Esophagus muscularis mucosa (tissue), 4 donors: Measurements from ENCODE around the gene AFAP1L2. TPM values are rescaled to one million over a fixed set of nuclear protein-coding genes. Genes with fewer than 3 reads are reported as not detected.
A peak's percentile ranks its signal among the peaks of the same experiment; 100 is the strongest.

ENCODE experiments used
- DNase-seq: peaks from one replicate; pipeline ENCODE4 v3.0.0-alpha.2; 2017; ENCODE audit errors: extremely low spot score
- H3K27ac ChIP-seq, 4 donors: fragments of 200-600 bp; sonication (generic); replicated peaks in 1 of 4; 1 replicate in 3 of 4; 2 replicates in 1 of 4; pipeline ENCODE4 v1.5.1; 2016 to 2019; ENCODE audit warnings: mild to moderate bottlenecking in 1 of 4
- H3K27me3 ChIP-seq, 4 donors: fragments of 200-600 bp; sonication (generic); one replicate each; pipeline versions ENCODE4 v1.5.1 to v1.6.0; 2016 to 2019
- H3K36me3 ChIP-seq, 4 donors: fragments of 200-600 bp; sonication (generic); one replicate each; pipeline ENCODE4 v1.5.1; 2016 to 2019
- H3K4me1 ChIP-seq, 4 donors: fragments of 200-600 bp; sonication (generic); one replicate each; pipeline ENCODE4 v1.5.1; 2016 to 2019
- H3K4me3 ChIP-seq, 4 donors: fragments of 200-600 bp; sonication (generic); 1 replicate in 2 of 4; 2 replicates in 2 of 4; pipeline ENCODE4 v1.5.1; 2016 to 2019; ENCODE audit warnings: mild to moderate bottlenecking in 4 of 4, moderate library complexity in 1 of 4
- H3K9me3 ChIP-seq, 4 donors: fragments of 200-600 bp; sonication (generic); 1 replicate in 3 of 4; 2 replicates in 1 of 4; pipeline ENCODE4 v1.5.1; 2016 to 2019
- EP300 ChIP-seq: sonication (generic); formaldehyde crosslinking; IDR thresholded peaks from one replicate; pipeline ENCODE4 v1.6.1; 2017; ENCODE audit warnings: antibody characterized with exemption
- POLR2A ChIP-seq: fragments of 450-650 bp; IDR thresholded peaks from one replicate; pipeline ENCODE4 v1.6.1; 2017; ENCODE audit warnings: antibody characterized with exemption, moderate library complexity, mild to moderate bottlenecking, low read depth
- POLR2AphosphoS5 ChIP-seq, 2 donors: sonication (generic); formaldehyde crosslinking; IDR thresholded peaks; one replicate each; pipeline ENCODE4 v1.6.1; 2017; ENCODE audit warnings: antibody characterized with exemption in 2 of 2
- WGBS: methylation state at CpG from one replicate; pipeline ENCODE4 v1.1.5; 2018; 5-methylcytosine and 5-hydroxymethylcytosine counted together
- intact Hi-C: fragments of 100-400 bp; cut with DNase I; formaldehyde crosslinking; loops from one replicate; pipeline ENCODE4 v1.15.1; 2023
- total RNA-seq, 4 donors: library from RNA; depleted of rRNA; stranded (reverse); fragments of >200 nt; gene quantifications; one replicate each; pipeline versions ENCODE4 v1.1.0 to v1.2.1, GENCODE V29; 2016
- TF ChIP-seq, protein P1 (sequence below), 3 experiments: fragments of 200-600 bp in 2 of 3; fragments of 450-650 bp in 1 of 3; sonication (generic) in 2 of 3; IDR thresholded peaks; one replicate each; pipeline ENCODE4 v1.5.1; 2017 to 2019; ENCODE audit warnings: antibody characterized with exemption in 3 of 3, mild to moderate bottlenecking in 2 of 3, moderate library complexity in 1 of 3

Gene AFAP1L2
- total RNA-seq, 4 donors from 2014 or later: 18.5 to 23.2 (median 19.9) TPM

DNA sequence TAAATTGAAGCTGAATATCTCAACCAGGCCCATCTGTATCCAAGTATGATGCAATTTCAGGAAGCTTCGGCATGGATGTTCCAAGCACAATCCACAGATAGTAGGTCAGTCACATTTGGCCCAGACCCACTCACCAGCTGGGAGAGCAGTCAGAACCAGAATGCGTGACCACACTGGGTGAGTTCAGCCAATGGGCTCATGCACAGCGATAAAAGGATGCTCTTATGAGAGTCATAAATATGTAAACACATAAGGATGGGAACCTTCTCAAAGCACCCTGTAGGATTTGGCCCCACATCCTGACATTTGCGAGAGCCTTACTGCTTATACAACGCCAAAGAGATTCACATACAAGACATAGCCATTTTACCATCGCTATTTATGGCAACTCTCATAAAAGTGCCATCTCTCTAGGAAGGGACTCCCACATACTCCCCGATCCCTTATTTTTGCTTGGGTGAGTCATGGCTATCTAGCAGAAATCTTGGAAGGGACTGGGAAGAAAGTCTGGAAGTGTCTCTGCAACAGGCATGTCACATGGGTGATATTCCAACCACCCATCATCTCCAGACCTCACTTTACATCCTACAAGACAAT lies 3.0 kb downstream of the AFAP1L2 start:
- peak overlapping the region; percentile 36 to 78 (median 72) for H3K27ac ChIP-seq
- no peak overlapping the region for H3K4me3 ChIP-seq
- TF ChIP-seq EP300: no peak
- no peak for TF ChIP-seq POLR2A
- TF ChIP-seq POLR2AphosphoS5 (IDR thresholded peaks at IDR 0.05): peak; percentile 64 to 65
- TF ChIP-seq, protein P1, sequence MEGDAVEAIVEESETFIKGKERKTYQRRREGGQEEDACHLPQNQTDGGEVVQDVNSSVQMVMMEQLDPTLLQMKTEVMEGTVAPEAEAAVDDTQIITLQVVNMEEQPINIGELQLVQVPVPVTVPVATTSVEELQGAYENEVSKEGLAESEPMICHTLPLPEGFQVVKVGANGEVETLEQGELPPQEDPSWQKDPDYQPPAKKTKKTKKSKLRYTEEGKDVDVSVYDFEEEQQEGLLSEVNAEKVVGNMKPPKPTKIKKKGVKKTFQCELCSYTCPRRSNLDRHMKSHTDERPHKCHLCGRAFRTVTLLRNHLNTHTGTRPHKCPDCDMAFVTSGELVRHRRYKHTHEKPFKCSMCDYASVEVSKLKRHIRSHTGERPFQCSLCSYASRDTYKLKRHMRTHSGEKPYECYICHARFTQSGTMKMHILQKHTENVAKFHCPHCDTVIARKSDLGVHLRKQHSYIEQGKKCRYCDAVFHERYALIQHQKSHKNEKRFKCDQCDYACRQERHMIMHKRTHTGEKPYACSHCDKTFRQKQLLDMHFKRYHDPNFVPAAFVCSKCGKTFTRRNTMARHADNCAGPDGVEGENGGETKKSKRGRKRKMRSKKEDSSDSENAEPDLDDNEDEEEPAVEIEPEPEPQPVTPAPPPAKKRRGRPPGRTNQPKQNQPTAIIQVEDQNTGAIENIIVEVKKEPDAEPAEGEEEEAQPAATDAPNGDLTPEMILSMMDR (IDR thresholded peaks at IDR 0.05): no peak
- no peaks in the 10 kb centered on the region for H3K36me3 ChIP-seq
- 47% methylated on average over 7 of the region's 7 CpGs for WGBS
- intact Hi-C loops: loop anchor here (10.0 kb wide), 1 partner anchor 96 kb away; no protein-coding TSS in a partner anchor
- peaks cover 0 to 27% (median 3%) of the 10 kb centered on the region in 4 donors for H3K27me3 ChIP-seq
- H3K4me1 ChIP-seq: peaks cover 39 to 89% (median 85%) of the 10 kb centered on the region in 4 donors
- H3K9me3 ChIP-seq: no peaks in the 10 kb centered on the region
- no peak for DNase-seq

GRCh38 chr10:114400091-114400490 lies 4.2 kb downstream of the AFAP1L2 start:
- H3K27ac ChIP-seq: peak overlapping the region; percentile 35 to 78 (median 48)
- H3K4me1 ChIP-seq: peaks cover 39 to 91% (median 86%) of the 10 kb centered on the region in 4 donors
- 41% methylated on average over 3 of the region's 3 CpGs for WGBS
- H3K36me3 ChIP-seq: no peaks in the 10 kb centered on the region
- no peaks in the 10 kb centered on the region for H3K9me3 ChIP-seq
- no peak for DNase-seq
- intact Hi-C loops: loop anchor here (10.0 kb wide), 1 partner anchor 95 kb away; no protein-coding TSS in a partner anchor
- TF ChIP-seq POLR2AphosphoS5 (IDR thresholded peaks at IDR 0.05): no peak
- TF ChIP-seq EP300: no peak
- TF ChIP-seq, protein P1 (IDR thresholded peaks at IDR 0.05): no peak
- TF ChIP-seq POLR2A: no peak
- no peak overlapping the region for H3K4me3 ChIP-seq
- peaks cover 0 to 27% (median 3%) of the 10 kb centered on the region in 4 donors for H3K27me3 ChIP-seq

DNA sequence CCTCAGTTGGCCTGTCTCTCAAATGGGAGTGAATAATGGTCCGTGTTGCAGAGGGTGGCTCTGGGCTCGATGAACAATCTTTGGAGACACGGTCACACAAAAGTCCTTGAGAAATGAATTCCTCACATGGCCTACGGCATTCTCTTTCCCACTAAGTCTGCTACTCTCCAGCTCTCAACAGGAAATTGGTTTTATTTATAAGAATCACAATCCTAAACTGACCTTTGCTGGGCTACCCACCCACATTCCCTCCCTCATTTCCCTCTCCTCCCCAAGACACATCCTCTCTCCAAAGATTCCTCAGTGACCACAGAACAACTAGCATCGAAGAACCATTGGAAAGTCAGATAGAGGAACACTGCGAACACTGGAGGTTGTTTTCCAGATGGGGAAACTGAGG lies 4.7 kb downstream of the AFAP1L2 start:
- H3K4me3 ChIP-seq: no peak overlapping the region
- H3K4me1 ChIP-seq: peaks cover 39 to 90% (median 83%) of the 10 kb centered on the region in 4 donors
- peak overlapping the region; percentile 35 to 78 (median 48) for H3K27ac ChIP-seq
- 70% methylated on average over 6 of the region's 6 CpGs for WGBS
- intact Hi-C loops: no loop called here
- H3K9me3 ChIP-seq: no peaks in the 10 kb centered on the region
- H3K27me3 ChIP-seq: peaks cover 0 to 25% (median 3%) of the 10 kb centered on the region in 4 donors
- DNase-seq: no peak
- no peaks in the 10 kb centered on the region for H3K36me3 ChIP-seq
- TF ChIP-seq, protein P1 (IDR thresholded peaks at IDR 0.05): no peak
- TF ChIP-seq EP300 (no peak), POLR2AphosphoS5 (IDR thresholded peaks at IDR 0.05) (no peak), POLR2A (no peak)

- intact Hi-C loops: no loop called here
- TF ChIP-seq EP300 (no peak), POLR2AphosphoS5 (IDR thresholded peaks at IDR 0.05) (no peak), POLR2A (no peak)
- TF ChIP-seq, protein P1 (IDR thresholded peaks at IDR 0.05): no peak
- Histone ChIP-seq H3K4me1 (peaks cover 34 to 90% (median 82%) of the 10 kb centered on the region in 4 donors), H3K27me3 (peaks cover 0 to 17% (median under 1%) of the 10 kb centered on the region in 4 donors), H3K27ac (peak overlapping the region; percentile 43 to 78 (median 48)), H3K36me3 (no peaks in the 10 kb centered on the region), H3K4me3 (no peak overlapping the region), H3K9me3 (no peaks in the 10 kb centered on the region)
- DNase-seq: no peak
- WGBS: 87% methylated on average over 6 of the region's 10 CpGs
Observed at GRCh38 chr10:114398587-114399331, 5.5 kb downstream of the AFAP1L2 start.
